ENCODE results near the gene S1PR1.

DNA sequence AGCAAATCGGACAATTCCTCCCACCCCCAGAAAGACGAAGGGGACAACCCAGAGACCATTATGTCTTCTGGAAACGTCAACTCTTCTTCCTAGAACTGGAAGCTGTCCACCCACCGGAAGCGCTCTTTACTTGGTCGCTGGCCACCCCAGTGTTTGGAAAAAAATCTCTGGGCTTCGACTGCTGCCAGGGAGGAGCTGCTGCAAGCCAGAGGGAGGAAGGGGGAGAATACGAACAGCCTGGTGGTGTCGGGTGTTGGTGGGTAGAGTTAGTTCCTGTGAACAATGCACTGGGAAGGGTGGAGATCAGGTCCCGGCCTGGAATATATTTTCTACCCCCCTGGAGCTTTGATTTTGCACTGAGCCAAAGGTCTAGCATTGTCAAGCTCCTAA lies 3.2 kb downstream of the S1PR1 start:
- TF ChIP-seq CTCF (IDR thresholded peaks at IDR 0.05): no peak
- TF ChIP-seq POLR2A (IDR thresholded peaks at IDR 0.05): peak in 1 of 2 donors; percentile 32

Data from heart left ventricle (tissue), 13 donors.